Dermis blood vessel endothelial cell (primary cell): Measurements from ENCODE around the gene CRACR2B. TPM values are rescaled to one million over a fixed set of nuclear protein-coding genes. Genes with fewer than 3 reads are reported as not detected.

Experiments used
- DNase-seq: peaks from one replicate; pipeline ENCODE4 v3.0.0; 2010
- total RNA-seq: library from RNA; depleted of rRNA; stranded (reverse); fragments of >200 nt; gene quantifications from 2 replicates; pipeline ENCODE4 v1.2.3, GENCODE V29; 2014

Gene CRACR2B
- 27.5 and 29.8 TPM in 2 replicates for total RNA-seq

- DNase-seq = no peak
Measured at GRCh38 chr11:827897-828192, at the start of gene CRACR2B. TSS of gene CRACR2B (plus strand) at chr11:827919. CDS start at chr11:828608, 689 bp downstream.

GRCh38 chr11:778976-779954 lies 48.5 kb upstream of the CRACR2B start:
- DNase-seq = no peak

- no peak for DNase-seq
Measured at GRCh38 chr11:779955-780532, 47.7 kb upstream of the CRACR2B start.

- no peak for DNase-seq
Measured at GRCh38 chr11:782264-783174, 45.2 kb upstream of the CRACR2B start.

GRCh38 chr11:783581-784015 lies 44.1 kb upstream of the CRACR2B start:
- DNase-seq = peak; percentile 90

GRCh38 chr11:786235-787083 lies 41.3 kb upstream of the CRACR2B start:
- no peak for DNase-seq

- no peak for DNase-seq
Measured at GRCh38 chr11:787084-787675, 40.5 kb upstream of the CRACR2B start.

GRCh38 chr11:788009-788640 lies 39.6 kb upstream of the CRACR2B start:
- DNase-seq = no peak

- DNase-seq = no peak
Measured at GRCh38 chr11:788953-789940, 38.5 kb upstream of the CRACR2B start.

GRCh38 chr11:789943-790342 lies 37.8 kb upstream of the CRACR2B start, which contains the start of gene CEND1:
TSS of gene CEND1 (minus strand) at chr11:790090. CDS start at chr11:788576, 1,514 bp downstream.
- peak; percentile 36 for DNase-seq

- DNase-seq = no peak
Measured at GRCh38 chr11:790721-791564, 36.8 kb upstream of the CRACR2B start.

- no peak for DNase-seq
Measured at GRCh38 chr11:791658-792534, 35.8 kb upstream of the CRACR2B start.

- no peak for DNase-seq
Measured at GRCh38 chr11:792535-792821, 35.2 kb upstream of the CRACR2B start.

- no peak for DNase-seq
Measured at GRCh38 chr11:792873-793272, 34.8 kb upstream of the CRACR2B start.

- DNase-seq = no peak
Measured at GRCh38 chr11:793556-793955, 34.2 kb upstream of the CRACR2B start.

GRCh38 chr11:794013-794765 lies 33.5 kb upstream of the CRACR2B start:
- DNase-seq = no peak
